AG04450 (cell line): ENCODE results near the gene ATP4B. TPM values are rescaled to one million over a fixed set of nuclear protein-coding genes. Genes with fewer than 3 reads are reported as not detected.

ENCODE experiments used
- CTCF ChIA-PET: fragments of 300-600, 350-600 bp; formaldehyde crosslinking; extraction: SDS; loops from one replicate; lab custom pipeline; 2022; ENCODE audit warnings: antibody characterized with exemption, inconsistent platforms; lab: Charles Lee
- POLR2A ChIA-PET: fragments of 350-600 bp; formaldehyde crosslinking; extraction: SDS; loops from one replicate; lab custom pipeline; 2021; ENCODE audit warnings: antibody characterized with exemption, inconsistent platforms; lab: Yijun Ruan, JAX
- DNase-seq: peaks from one replicate; pipeline ENCODE4 v3.0.0-alpha.2; 2011; ENCODE audit warnings: low read depth, low spot score
- H3K27ac ChIP-seq: one replicate; pipeline ENCODE4 v1.5.1; 2012; ENCODE audit warnings: low read depth, low read length, control low read depth
- H3K27me3 ChIP-seq: one replicate; pipeline ENCODE4 v1.6.0; 2012; ENCODE audit warnings: low read length; ENCODE audit not compliant: control insufficient read depth, insufficient read depth
- H3K4me3 ChIP-seq: 2 replicates; pipeline ENCODE4 v1.5.1; 2011; ENCODE audit warnings: mild to moderate bottlenecking, low read depth, low read length, control low read depth
- H3K9me3 ChIP-seq: 2 replicates; pipeline ENCODE4 v1.5.1; 2012; ENCODE audit warnings: low read length; ENCODE audit not compliant: control insufficient read depth, insufficient read depth
- polyA plus RNA-seq: library from polyadenylated mRNA; depleted of rRNA; stranded (reverse); fragments of >200 nt; gene quantifications from 2 replicates; pipeline ENCODE4 v1.2.3, GENCODE V29; 2011
- TF ChIP-seq, protein P1 (sequence below): IDR thresholded peaks from 2 replicates; pipeline ENCODE4 v1.5.1; 2011; ENCODE audit warnings: low read depth, low read length, control low read depth, inconsistent platforms

Gene ATP4B
- polyA plus RNA-seq, 1 experiment = not detected

GRCh38 chr13:113656831-113657671 lies 947 bp downstream of the ATP4B start:
- TF ChIP-seq, protein P1, sequence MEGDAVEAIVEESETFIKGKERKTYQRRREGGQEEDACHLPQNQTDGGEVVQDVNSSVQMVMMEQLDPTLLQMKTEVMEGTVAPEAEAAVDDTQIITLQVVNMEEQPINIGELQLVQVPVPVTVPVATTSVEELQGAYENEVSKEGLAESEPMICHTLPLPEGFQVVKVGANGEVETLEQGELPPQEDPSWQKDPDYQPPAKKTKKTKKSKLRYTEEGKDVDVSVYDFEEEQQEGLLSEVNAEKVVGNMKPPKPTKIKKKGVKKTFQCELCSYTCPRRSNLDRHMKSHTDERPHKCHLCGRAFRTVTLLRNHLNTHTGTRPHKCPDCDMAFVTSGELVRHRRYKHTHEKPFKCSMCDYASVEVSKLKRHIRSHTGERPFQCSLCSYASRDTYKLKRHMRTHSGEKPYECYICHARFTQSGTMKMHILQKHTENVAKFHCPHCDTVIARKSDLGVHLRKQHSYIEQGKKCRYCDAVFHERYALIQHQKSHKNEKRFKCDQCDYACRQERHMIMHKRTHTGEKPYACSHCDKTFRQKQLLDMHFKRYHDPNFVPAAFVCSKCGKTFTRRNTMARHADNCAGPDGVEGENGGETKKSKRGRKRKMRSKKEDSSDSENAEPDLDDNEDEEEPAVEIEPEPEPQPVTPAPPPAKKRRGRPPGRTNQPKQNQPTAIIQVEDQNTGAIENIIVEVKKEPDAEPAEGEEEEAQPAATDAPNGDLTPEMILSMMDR = no peak
- ChIA-PET POLR2A (no interaction called here), CTCF (no interaction called here)
- H3K4me3 ChIP-seq = no peak overlapping the region
- H3K27me3 ChIP-seq = peaks cover 4% of the 10 kb centered on the region
- peaks cover 3% of the 10 kb centered on the region for H3K9me3 ChIP-seq
- no peak overlapping the region for H3K27ac ChIP-seq
- no peak for DNase-seq

DNA sequence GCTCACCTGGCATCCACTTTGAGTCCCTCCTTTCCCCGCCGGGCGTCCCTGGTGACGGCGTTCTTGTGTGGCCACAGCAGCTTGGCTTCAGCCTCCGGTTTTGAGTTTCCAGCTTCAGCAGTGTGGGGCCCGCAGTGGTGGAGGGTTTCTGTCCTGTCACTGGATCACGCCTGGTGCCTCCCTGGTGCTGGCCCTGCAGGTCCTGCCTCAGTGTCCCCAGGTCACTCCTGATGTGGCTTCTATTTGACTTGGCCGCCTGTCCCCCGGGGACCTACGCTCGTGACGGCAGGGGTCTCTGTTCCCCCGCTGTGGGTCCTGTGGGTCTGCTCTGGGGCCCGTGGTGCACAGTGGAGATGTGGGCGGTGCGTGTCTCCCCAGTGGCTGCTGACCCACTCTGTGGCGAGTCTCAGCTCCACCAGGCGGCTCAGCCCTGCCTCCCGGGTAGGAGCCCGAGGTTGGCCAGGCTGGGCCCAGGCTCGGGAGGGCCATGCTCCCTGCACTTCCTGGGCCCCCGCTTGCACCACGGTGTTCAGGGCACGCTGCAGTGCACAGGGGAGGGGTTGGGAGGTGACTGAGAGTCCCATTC lies 1.9 kb downstream of the ATP4B start:
- H3K4me3 ChIP-seq = no peak overlapping the region
- H3K27me3 ChIP-seq = peaks cover 4% of the 10 kb centered on the region
- no peak for DNase-seq
- H3K9me3 ChIP-seq = peaks cover 3% of the 10 kb centered on the region
- ChIA-PET POLR2A (no interaction called here), CTCF (no interaction called here)
- TF ChIP-seq, protein P1 = no peak
- no peak overlapping the region for H3K27ac ChIP-seq

DNA sequence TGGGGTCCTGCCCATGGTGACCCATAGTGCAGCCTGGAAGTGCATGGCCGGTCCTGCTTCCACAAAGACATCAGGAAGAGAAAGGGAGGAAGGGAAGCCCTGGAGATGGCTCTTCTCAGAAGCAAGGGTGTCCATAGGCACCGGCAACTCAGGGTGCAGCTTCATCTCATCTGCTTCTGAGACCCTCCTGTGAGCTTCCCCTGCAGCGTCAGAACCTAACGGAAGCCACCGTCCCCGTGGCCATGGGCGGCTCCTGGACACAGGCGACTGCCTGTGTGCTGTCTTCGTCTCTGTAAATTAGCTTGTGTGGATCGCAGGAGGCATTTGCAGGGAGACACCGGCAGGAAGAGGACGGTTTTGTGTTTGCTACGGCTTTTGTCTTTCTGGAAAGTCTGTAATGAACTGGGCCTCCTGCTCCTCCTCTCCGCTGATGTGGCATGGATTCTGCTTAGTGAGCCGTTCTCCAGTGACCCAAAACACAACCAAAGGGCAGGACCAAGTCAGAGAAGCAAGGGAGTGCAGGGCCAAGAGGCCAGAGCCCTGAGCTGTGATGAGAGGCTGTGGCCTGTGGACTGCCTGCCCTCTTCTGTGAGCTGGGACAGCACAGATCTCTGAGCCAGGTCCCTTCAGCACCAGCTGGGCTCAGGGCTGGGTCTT lies 2.5 kb downstream of the ATP4B start:
- POLR2A ChIA-PET = no interaction called here
- peaks cover 3% of the 10 kb centered on the region for H3K9me3 ChIP-seq
- CTCF ChIA-PET = no interaction called here

DNA sequence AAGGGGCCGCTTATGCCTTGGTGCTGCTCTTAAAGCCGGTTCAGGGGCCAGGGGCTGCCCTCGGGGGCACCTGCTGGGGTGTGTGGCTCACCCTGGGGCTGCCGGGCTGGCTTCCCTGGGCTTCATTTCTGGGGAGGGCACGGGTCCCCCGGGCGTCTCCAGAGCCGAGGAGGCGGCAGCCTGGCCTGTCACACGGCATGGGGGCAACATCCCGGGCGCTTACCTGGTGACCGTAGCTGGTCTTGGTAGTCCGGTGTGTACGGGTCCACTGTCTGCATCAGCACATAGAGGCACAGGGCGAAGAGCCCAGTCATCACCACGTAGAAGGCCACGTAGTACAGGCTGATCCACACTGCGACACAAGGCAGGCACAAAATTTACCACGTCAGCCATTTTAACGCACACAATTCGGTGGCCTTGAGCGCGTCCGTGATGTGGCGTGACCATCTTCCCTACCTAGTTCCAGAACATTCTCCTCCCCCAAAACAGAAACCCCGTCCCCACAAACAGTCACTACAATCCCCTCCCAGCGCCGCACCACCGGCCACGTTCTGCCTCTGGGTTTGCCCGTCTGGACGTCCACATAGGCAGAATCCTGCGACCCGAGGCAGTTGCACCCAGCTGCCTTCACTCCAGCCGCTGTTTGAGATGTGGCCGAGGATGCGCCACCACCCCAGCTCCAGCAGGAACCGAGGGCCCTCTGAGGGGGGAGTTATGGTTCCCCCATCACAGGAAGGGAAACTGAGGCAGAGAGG lies 3.2 kb downstream of the ATP4B start:
- POLR2A ChIA-PET = no interaction called here
- no peak for DNase-seq
- Histone ChIP-seq H3K4me3 (no peak overlapping the region), H3K27ac (no peak overlapping the region), H3K9me3 (no peaks in the 10 kb centered on the region; the same call in 1 of the 2 replicates), H3K27me3 (no peaks in the 10 kb centered on the region)
- CTCF ChIA-PET = no interaction called here
- TF ChIP-seq, protein P1 = no peak

More for the DNA sequence above, 2.5 kb downstream of the ATP4B start:
- Histone ChIP-seq H3K4me3 (no peak overlapping the region), H3K27me3 (peaks cover 4% of the 10 kb centered on the region), H3K27ac (no peak overlapping the region)
- DNase-seq = no peak
- TF ChIP-seq, protein P1 = no peak
